KMS-11 (cell line): Measurements from ENCODE around the gene SNAPC3.

Source experiments
- H2AFZ ChIP-seq: fragments of 200-600 bp; sonication (generic); 2 replicates; pipeline ENCODE4 v1.6.1; 2016; ENCODE audit warnings: antibody characterized with exemption, mixed run types, low read depth
- H3K27ac ChIP-seq: fragments of 200-600 bp; sonication (generic); 2 replicates; pipeline ENCODE4 v1.6.1; 2016; ENCODE audit warnings: mild to moderate bottlenecking, mixed run types
- H3K27me3 ChIP-seq: fragments of 200-600 bp; sonication (generic); 2 replicates; pipeline ENCODE4 v1.6.1; 2017; ENCODE audit warnings: mild to moderate bottlenecking, low read depth, mixed run types, moderate library complexity; ENCODE audit not compliant: insufficient read depth
- H3K36me3 ChIP-seq: fragments of 200-600 bp; sonication (generic); 2 replicates; pipeline ENCODE4 v1.6.1; 2017; ENCODE audit warnings: mild to moderate bottlenecking, mixed run types; ENCODE audit not compliant: insufficient read depth
- H3K4me1 ChIP-seq: fragments of 200-600 bp; sonication (generic); 2 replicates; pipeline ENCODE4 v1.6.1; 2016; ENCODE audit warnings: mild to moderate bottlenecking, low read depth, mixed run types; ENCODE audit not compliant: poor library complexity, severe bottlenecking
- H3K4me2 ChIP-seq: fragments of 200-600 bp; sonication (generic); 2 replicates; pipeline ENCODE4 v1.7.0; 2016; ENCODE audit warnings: mild to moderate bottlenecking, mixed run types
- H3K4me3 ChIP-seq: fragments of 200-600 bp; sonication (generic); IDR thresholded peaks from 2 replicates; pipeline ENCODE4 v1.6.1; 2017; ENCODE audit warnings: low read depth, low read length, mixed read lengths; ENCODE audit not compliant: insufficient read depth
- H3K79me2 ChIP-seq: fragments of 200-600 bp; sonication (generic); 2 replicates; pipeline ENCODE4 v1.6.1; 2016; ENCODE audit warnings: low read depth, mixed run types; ENCODE audit not compliant: insufficient read depth
- H3K9ac ChIP-seq: fragments of 200-600 bp; sonication (generic); 2 replicates; pipeline ENCODE4 v1.6.1; 2016; ENCODE audit warnings: mild to moderate bottlenecking, mixed run types
- H4K20me1 ChIP-seq: fragments of 200-600 bp; sonication (generic); 2 replicates; pipeline ENCODE4 v1.6.1; 2016; ENCODE audit warnings: mild to moderate bottlenecking, mixed run types; ENCODE audit not compliant: insufficient read depth
- CTCF ChIP-seq: fragments of 200-600 bp; sonication (generic); conservative IDR thresholded peaks from 2 replicates; pipeline ENCODE4 v1.6.1; 2017; ENCODE audit warnings: low read depth, mild to moderate bottlenecking, antibody characterized with exemption, low read length, moderate library complexity, mixed read lengths

Gene SNAPC3

GRCh38 chr9:15416880-15417279, 5.8 kb upstream of the SNAPC3 start:
- no peaks in the 10 kb centered on the region for H3K36me3 ChIP-seq
- no peak overlapping the region for H3K4me2 ChIP-seq
- H2AFZ ChIP-seq = no peak overlapping the region
- H3K79me2 ChIP-seq = no peaks in the 10 kb centered on the region
- H3K27me3 ChIP-seq = no peaks in the 10 kb centered on the region
- H3K9ac ChIP-seq = no peak overlapping the region
- H3K4me1 ChIP-seq = peaks cover 2% of the 10 kb centered on the region
- no peak overlapping the region for H3K4me3 ChIP-seq
- peak; percentile 40; the same call in 1 of the 2 replicates for TF ChIP-seq CTCF
- H3K27ac ChIP-seq = no peak overlapping the region
- no peaks in the 10 kb centered on the region for H4K20me1 ChIP-seq

DNA sequence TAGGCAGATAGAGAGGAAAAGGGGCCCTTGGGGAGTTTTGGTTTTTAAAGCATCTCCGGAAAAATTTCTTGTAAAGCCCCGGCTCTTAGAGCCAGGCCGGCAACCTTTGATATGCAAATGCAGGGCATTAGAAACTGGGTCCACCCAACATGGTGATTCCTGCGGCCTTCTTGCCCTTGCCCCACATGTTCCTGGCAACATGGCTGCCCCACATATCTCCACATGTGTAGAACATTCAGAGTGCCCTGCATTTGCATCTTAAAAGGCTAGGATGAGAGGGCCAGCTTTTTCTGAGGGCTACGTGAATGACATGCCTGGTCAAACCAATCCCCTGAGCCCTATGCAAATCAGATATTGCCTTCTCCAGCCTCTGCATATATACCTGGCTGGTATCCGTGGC, 5.0 kb upstream of the SNAPC3 start:
- no peak overlapping the region for H3K9ac ChIP-seq
- H3K4me1 ChIP-seq = peaks cover 6% of the 10 kb centered on the region
- no peak overlapping the region for H3K27ac ChIP-seq
- no peaks in the 10 kb centered on the region for H4K20me1 ChIP-seq
- H3K27me3 ChIP-seq = no peaks in the 10 kb centered on the region
- no peaks in the 10 kb centered on the region for H3K36me3 ChIP-seq
- H3K79me2 ChIP-seq = no peaks in the 10 kb centered on the region
- no peak for TF ChIP-seq CTCF
- H2AFZ ChIP-seq = no peak overlapping the region
- H3K4me3 ChIP-seq = no peak overlapping the region
- no peak overlapping the region for H3K4me2 ChIP-seq

GRCh38 chr9:15420796-15421195, 1.9 kb upstream of the SNAPC3 start:
- no peak overlapping the region for H3K4me2 ChIP-seq
- H3K4me1 ChIP-seq = peaks cover 23% of the 10 kb centered on the region
- H4K20me1 ChIP-seq = no peaks in the 10 kb centered on the region

DNA sequence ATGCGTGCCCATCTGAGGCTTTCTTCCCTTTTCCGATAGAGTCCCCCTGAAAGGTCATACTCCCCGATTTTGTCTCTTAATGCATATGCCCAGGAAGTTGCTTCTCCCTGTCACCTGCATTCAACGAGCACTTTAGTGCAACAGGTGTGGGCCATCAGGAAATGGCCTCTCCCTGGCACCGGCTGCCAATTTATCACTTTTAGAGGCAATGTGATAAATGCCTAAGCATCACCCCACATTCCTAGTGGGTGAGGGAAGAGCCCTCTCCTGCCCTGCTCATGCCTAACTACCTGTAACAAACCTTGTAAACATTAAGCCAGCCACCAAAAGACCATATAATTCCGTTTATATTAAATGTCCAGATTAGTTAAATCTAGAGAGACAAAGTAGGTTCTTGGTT, 1.1 kb upstream of the SNAPC3 start:
- H3K9ac ChIP-seq = no peak overlapping the region
- H3K4me2 ChIP-seq = no peak overlapping the region
- 0 out of 2 replicates have a peak overlapping the region, but pooled peaks have one; percentile 74 for H2AFZ ChIP-seq
- peaks cover 35% of the 10 kb centered on the region; the same call in 1 of the 2 replicates for H3K79me2 ChIP-seq
- H3K36me3 ChIP-seq = 0 out of 2 replicates have a peak, but pooled peaks cover 15% of the 10 kb centered on the region
- no peaks in the 10 kb centered on the region for H3K27me3 ChIP-seq
- no peak overlapping the region for H3K27ac ChIP-seq
- no peak overlapping the region for H3K4me3 ChIP-seq
- no peaks in the 10 kb centered on the region for H4K20me1 ChIP-seq
- TF ChIP-seq CTCF = no peak
- peaks cover 31% of the 10 kb centered on the region for H3K4me1 ChIP-seq

More at GRCh38 chr9:15420796-15421195, 1.9 kb upstream of the SNAPC3 start:
- Histone ChIP-seq H3K27me3 (no peaks in the 10 kb centered on the region), H3K79me2 (peaks cover 28% of the 10 kb centered on the region; the same call in 1 of the 2 replicates), H3K27ac (no peak overlapping the region), H3K4me3 (no peak overlapping the region), H3K9ac (no peak overlapping the region), H3K36me3 (0 out of 2 replicates have a peak, but pooled peaks cover 10% of the 10 kb centered on the region), H2AFZ (no peak overlapping the region)
- TF ChIP-seq CTCF = no peak
